ENCODE measurements around the gene TRAF3IP3. TPM values are rescaled to one million over a fixed set of nuclear protein-coding genes. Genes with fewer than 3 reads are reported as not detected.

The TRAF3IP3 gene
- polyA plus RNA-seq, 1 of the 3 experiments (the other 2 are of a cell fraction), result 0.31 TPM

DNA sequence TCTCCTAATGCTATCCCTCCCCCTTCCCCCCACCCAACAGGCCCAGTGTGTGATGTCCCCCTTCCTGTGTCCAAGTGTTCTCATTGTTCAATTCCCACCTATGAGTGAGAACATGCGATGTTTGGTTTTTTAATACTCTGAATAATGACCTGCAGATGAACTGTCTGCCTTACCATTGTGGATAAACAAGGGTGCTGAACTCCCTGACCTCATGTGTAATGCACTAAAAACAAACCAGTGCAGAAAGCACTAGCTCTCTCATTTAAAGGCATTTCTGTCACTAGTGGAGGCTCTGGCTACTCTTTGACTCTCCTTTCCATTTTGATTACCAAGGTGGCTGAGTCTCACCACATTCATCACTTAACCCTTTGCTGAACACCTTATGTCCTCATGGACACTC, 23.1 kb upstream of the TRAF3IP3 start:
- no peak overlapping the region for H3K4me3 ChIP-seq (ENCODE audit: low read depth in 2 of 2, low read length in 1 of 2)
- no peaks in the 10 kb centered on the region for H3K36me3 ChIP-seq (replicated peaks in 1 of 2; ENCODE audit: control insufficient read depth in 1 of 2, insufficient read depth in 2 of 2, low read length in 1 of 2)
- peak overlapping the region; percentile 10; the same call in 1 of the 2 replicates for H3K4me2 ChIP-seq
- no peaks in the 10 kb centered on the region for H3K9me3 ChIP-seq
- no peak for DNase-seq
- H3K27me3 ChIP-seq (ENCODE audit: insufficient read depth), result no peaks in the 10 kb centered on the region
- no peaks in the 10 kb centered on the region for H3K79me2 ChIP-seq (ENCODE audit: insufficient read depth)
- TF ChIP-seq RAD21 (IDR thresholded peaks at IDR 0.05; ENCODE audit: low read length) (no peak), RCOR1 (IDR thresholded peaks at IDR 0.05; ENCODE audit: low read length) (no peak), PBX3 (IDR thresholded peaks at IDR 0.05) (no peak), IRF3 (IDR thresholded peaks at IDR 0.05; ENCODE audit: low read depth, low read length) (no peak), ZBTB33 (IDR thresholded peaks at IDR 0.05; ENCODE audit: borderline replicate concordance, low read depth) (no peak), YY1 (IDR thresholded peaks at IDR 0.05; ENCODE audit: low read depth) (no peak), FOXM1 (IDR thresholded peaks at IDR 0.05; ENCODE audit: low read depth) (no peak), POLR2AphosphoS5 (IDR thresholded peaks at IDR 0.05; ENCODE audit: low read depth, low read length) (no peak), TAF1 (IDR thresholded peaks at IDR 0.05; ENCODE audit: borderline replicate concordance, low read depth, low read length) (no peak), EZH2phosphoT487 (IDR thresholded peaks at IDR 0.05; ENCODE audit: borderline replicate concordance, low read depth) (no peak), FOXJ3 (CRISPR knock-in tag; IDR thresholded peaks at IDR 0.05) (no peak), RFX5 (IDR thresholded peaks at IDR 0.05; ENCODE audit: low read length) (no peak), GATA2 (CRISPR knock-in tag; IDR thresholded peaks at IDR 0.05) (no peak), EP300 (IDR thresholded peaks at IDR 0.05; ENCODE audit: borderline replicate concordance in 1 of 2, low read depth in 1 of 2, low read length in 1 of 2) (no peak), RXRA (IDR thresholded peaks at IDR 0.05; ENCODE audit: borderline replicate concordance, low read depth) (no peak), CTCF (IDR thresholded peaks at IDR 0.05) (no peak), ELF1 (IDR thresholded peaks at IDR 0.05) (no peak)
- TF ChIP-seq, protein P1, sequence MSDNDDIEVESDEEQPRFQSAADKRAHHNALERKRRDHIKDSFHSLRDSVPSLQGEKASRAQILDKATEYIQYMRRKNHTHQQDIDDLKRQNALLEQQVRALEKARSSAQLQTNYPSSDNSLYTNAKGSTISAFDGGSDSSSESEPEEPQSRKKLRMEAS (IDR thresholded peaks at IDR 0.05; ENCODE audit: low read depth), result no peak
- no peak overlapping the region for H2AFZ ChIP-seq (ENCODE audit: low read depth)
- H3F3A ChIP-seq (replicated peaks; ENCODE audit: insufficient read depth), result no peaks in the 10 kb centered on the region
- H4K20me1 ChIP-seq (ENCODE audit: insufficient read depth), result no peaks in the 10 kb centered on the region
- H3K9me2 ChIP-seq, result no peaks in the 10 kb centered on the region
- ChIA-PET POLR2A (no interaction called here), CTCF (interaction anchor here (1.2 kb wide), 1 partner anchor 28 kb away, joined by 4 read pairs; the partner anchor contains the start of gene HSD11B1)
- no peak overlapping the region for H3K9ac ChIP-seq
- WGBS (ENCODE audit: low lambda C conversion rate), result 71% methylated on average over 1 of the region's 1 CpG
- H3K27ac ChIP-seq (ENCODE audit: low read depth in 2 of 2, low read length in 1 of 2), result peak overlapping the region in 1 of 2 experiments; percentile 46; a peak in 1 of 4 replicates
- peaks cover 0 to 6% of the 10 kb centered on the region in 2 experiments; a peak in 2 of 4 replicates for H3K4me1 ChIP-seq (ENCODE audit: control insufficient read depth in 1 of 2, insufficient read depth in 2 of 2, low read depth in 1 of 2, low read length in 1 of 2)

All from SK-N-SH (cell line).